Thoracic aorta (tissue), 2 donors: ENCODE results near the gene ACSL3. TPM values are rescaled to one million over a fixed set of nuclear protein-coding genes. Genes with fewer than 3 reads are reported as not detected.
"Not testable (repeated sequence)": the region's sequence is repeated elsewhere in the genome, so short reads cannot be mapped to it uniquely, and the experiment has no call there.

Experiments
- ATAC-seq: fragments of 150-250 bp; one replicate; pipeline ENCODE4 v1.8.0; 2017; ENCODE audit warnings: low read depth; ENCODE audit not compliant: insufficient number of reproducible peaks, low FRiP score
- DNase-seq: peaks from one replicate; pipeline ENCODE4 v3.0.0-alpha.2; 2020; ENCODE audit warnings: low spot score
- H3K27ac ChIP-seq, 2 donors: fragments of 200-600 bp; sonication (generic); 1 replicate in 1 of 2; 2 replicates in 1 of 2; pipeline ENCODE4 v1.5.1; 2016; ENCODE audit warnings: mild to moderate bottlenecking in 2 of 2, moderate library complexity in 2 of 2
- H3K27me3 ChIP-seq: fragments of 200-600 bp; sonication (generic); replicated peaks from 2 replicates; pipeline ENCODE4 v1.6.0; 2016; ENCODE audit warnings: mild to moderate bottlenecking; ENCODE audit not compliant: insufficient read depth
- H3K36me3 ChIP-seq: fragments of 200-600 bp; sonication (generic); one replicate; pipeline ENCODE4 v1.5.1; 2016
- H3K4me1 ChIP-seq, 2 donors: fragments of 200-600 bp; sonication (generic); 1 replicate in 1 of 2; 2 replicates in 1 of 2; pipeline versions ENCODE4 v1.5.1 to v1.6.0; 2016; ENCODE audit warnings: low read depth in 2 of 2, mild to moderate bottlenecking in 1 of 2; ENCODE audit not compliant: control insufficient read depth in 1 of 2
- H3K4me3 ChIP-seq: fragments of 200-600 bp; sonication (generic); 2 replicates; pipeline ENCODE4 v1.5.1; 2016; ENCODE audit warnings: mild to moderate bottlenecking
- H3K9me3 ChIP-seq: fragments of 200-600 bp; sonication (generic); 2 replicates; pipeline ENCODE4 v1.5.1; 2016
- CTCF ChIP-seq: fragments of 200-600 bp; sonication (generic); IDR thresholded peaks from one replicate; pipeline ENCODE4 v1.5.1; 2019; ENCODE audit warnings: antibody characterized with exemption
- total RNA-seq, 2 donors: library from RNA; depleted of rRNA; stranded (reverse); fragments of >200 nt; gene quantifications; one replicate each; pipeline versions ENCODE4 v1.1.0 to v1.2.3, GENCODE V29; 2016

The ACSL3 gene
- total RNA-seq, 2 donors from 2014 or later, result 65.1 to 79.0 TPM

- no peaks in the 10 kb centered on the region for H3K9me3 ChIP-seq
- H3K36me3 ChIP-seq, result no peaks in the 10 kb centered on the region
- ATAC-seq, result peak; percentile 68
- peaks cover 14 to 31% of the 10 kb centered on the region in 2 donors for H3K4me1 ChIP-seq
- no peaks in the 10 kb centered on the region for H3K27me3 ChIP-seq
- peak; percentile 50 for TF ChIP-seq CTCF
- no peak overlapping the region for H3K27ac ChIP-seq
- DNase-seq, result peak; percentile 17
- no peak overlapping the region for H3K4me3 ChIP-seq
Measured at GRCh38 chr2:222982010-222982908, 121.4 kb downstream of the ACSL3 start.

- H3K27ac ChIP-seq, result no peak overlapping the region
- no peaks in the 10 kb centered on the region for H3K36me3 ChIP-seq
- no peak for TF ChIP-seq CTCF
- no peak for DNase-seq
- H3K9me3 ChIP-seq, result no peaks in the 10 kb centered on the region
- H3K4me3 ChIP-seq, result no peak overlapping the region
- ATAC-seq, result no peak
- H3K27me3 ChIP-seq, result no peaks in the 10 kb centered on the region
- H3K4me1 ChIP-seq, result peaks cover 14 to 33% of the 10 kb centered on the region in 2 donors
Measured at GRCh38 chr2:222982909-222983265, 122.1 kb downstream of the ACSL3 start.

GRCh38 chr2:222984908-222985307 lies 124.1 kb downstream of the ACSL3 start:
- no peak overlapping the region for H3K27ac ChIP-seq
- no peaks in the 10 kb centered on the region for H3K9me3 ChIP-seq
- H3K4me3 ChIP-seq, result no peak overlapping the region
- ATAC-seq (no peak), DNase-seq (no peak)
- H3K36me3 ChIP-seq, result no peaks in the 10 kb centered on the region
- no peak for TF ChIP-seq CTCF
- peaks cover 14 to 33% of the 10 kb centered on the region in 2 donors for H3K4me1 ChIP-seq
- H3K27me3 ChIP-seq, result no peaks in the 10 kb centered on the region

- no peaks in the 10 kb centered on the region for H3K36me3 ChIP-seq
- no peak for DNase-seq
- no peak overlapping the region for H3K27ac ChIP-seq
- ATAC-seq, result no peak
- H3K27me3 ChIP-seq, result no peaks in the 10 kb centered on the region
- no peak overlapping the region for H3K4me3 ChIP-seq
- H3K9me3 ChIP-seq, result no peaks in the 10 kb centered on the region
- no peak for TF ChIP-seq CTCF
- H3K4me1 ChIP-seq, result peaks cover 21 to 42% of the 10 kb centered on the region in 2 donors
Measured at GRCh38 chr2:222989431-222989830, 128.6 kb downstream of the ACSL3 start.

GRCh38 chr2:222990206-222990605 lies 129.4 kb downstream of the ACSL3 start:
- ATAC-seq, H3K4me3 ChIP-seq, H3K27ac ChIP-seq, DNase-seq, H3K9me3 ChIP-seq, H3K36me3 ChIP-seq, H3K27me3 ChIP-seq: not testable (repeated sequence)
- peaks cover 26 to 44% of the 10 kb centered on the region in 2 donors for H3K4me1 ChIP-seq
